ENCODE results near the gene PLCH2.

Gene PLCH2

DNA sequence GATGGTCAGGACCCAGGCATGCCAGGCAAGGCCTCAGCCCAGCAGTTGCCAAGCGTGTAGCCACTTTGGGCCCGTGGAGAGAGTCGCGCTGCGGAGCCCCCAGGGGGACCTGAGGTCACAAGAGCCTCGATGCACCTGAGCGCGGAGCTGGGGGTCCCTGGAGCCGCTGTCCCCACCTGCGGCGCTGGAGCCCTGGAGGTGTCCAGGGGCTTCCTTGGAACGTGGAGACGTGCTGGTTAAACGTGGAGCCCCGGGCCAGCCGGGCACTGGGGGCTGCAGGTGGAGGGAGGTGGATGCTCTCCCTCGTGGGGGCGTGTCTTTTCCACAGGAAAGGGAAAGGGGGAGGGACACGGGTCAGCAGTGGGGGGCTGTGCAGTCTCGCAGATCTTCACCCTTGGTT, 3.1 kb downstream of the PLCH2 start:
- H2AFZ ChIP-seq (ENCODE audit: low read depth, low read length): no peak overlapping the region
- no peaks in the 10 kb centered on the region for H3K36me3 ChIP-seq (ENCODE audit: insufficient read depth, low read length)
- H3K4me1 ChIP-seq (ENCODE audit: insufficient read depth, low read length): peaks cover 20% of the 10 kb centered on the region
- H3K9me3 ChIP-seq (ENCODE audit: low read length): no peaks in the 10 kb centered on the region
- H3K27me3 ChIP-seq (ENCODE audit: insufficient read depth, low read length): peaks cover 57% of the 10 kb centered on the region
- H3K4me3 ChIP-seq (ENCODE audit: low read length): no peak overlapping the region

DNA sequence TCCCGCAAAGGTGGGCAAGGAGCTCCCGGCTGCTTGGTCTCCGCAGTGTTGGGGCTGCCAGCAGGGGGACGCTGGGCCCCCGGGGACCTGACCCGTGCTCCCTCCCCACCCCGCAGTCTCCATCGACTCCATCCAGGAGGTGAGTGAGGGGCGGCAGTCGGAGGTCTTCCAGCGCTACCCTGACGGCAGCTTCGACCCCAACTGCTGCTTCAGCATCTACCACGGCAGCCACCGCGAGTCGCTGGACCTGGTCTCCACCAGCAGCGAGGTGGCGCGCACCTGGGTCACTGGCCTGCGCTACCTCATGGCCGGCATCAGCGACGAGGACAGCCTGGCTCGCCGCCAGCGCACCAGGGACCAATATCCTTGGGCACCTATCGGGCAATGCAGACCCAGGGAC, 3.5 kb downstream of the PLCH2 start:
- no peaks in the 10 kb centered on the region for H3K36me3 ChIP-seq (ENCODE audit: insufficient read depth, low read length)
- no peak overlapping the region for H3K4me3 ChIP-seq (ENCODE audit: low read length)
- H3K27me3 ChIP-seq (ENCODE audit: insufficient read depth, low read length): peaks cover 56% of the 10 kb centered on the region
- H3K9me3 ChIP-seq (ENCODE audit: low read length): no peaks in the 10 kb centered on the region
- H3K4me1 ChIP-seq (ENCODE audit: insufficient read depth, low read length): peaks cover 16% of the 10 kb centered on the region
- H2AFZ ChIP-seq (ENCODE audit: low read depth, low read length): no peak overlapping the region

DNA sequence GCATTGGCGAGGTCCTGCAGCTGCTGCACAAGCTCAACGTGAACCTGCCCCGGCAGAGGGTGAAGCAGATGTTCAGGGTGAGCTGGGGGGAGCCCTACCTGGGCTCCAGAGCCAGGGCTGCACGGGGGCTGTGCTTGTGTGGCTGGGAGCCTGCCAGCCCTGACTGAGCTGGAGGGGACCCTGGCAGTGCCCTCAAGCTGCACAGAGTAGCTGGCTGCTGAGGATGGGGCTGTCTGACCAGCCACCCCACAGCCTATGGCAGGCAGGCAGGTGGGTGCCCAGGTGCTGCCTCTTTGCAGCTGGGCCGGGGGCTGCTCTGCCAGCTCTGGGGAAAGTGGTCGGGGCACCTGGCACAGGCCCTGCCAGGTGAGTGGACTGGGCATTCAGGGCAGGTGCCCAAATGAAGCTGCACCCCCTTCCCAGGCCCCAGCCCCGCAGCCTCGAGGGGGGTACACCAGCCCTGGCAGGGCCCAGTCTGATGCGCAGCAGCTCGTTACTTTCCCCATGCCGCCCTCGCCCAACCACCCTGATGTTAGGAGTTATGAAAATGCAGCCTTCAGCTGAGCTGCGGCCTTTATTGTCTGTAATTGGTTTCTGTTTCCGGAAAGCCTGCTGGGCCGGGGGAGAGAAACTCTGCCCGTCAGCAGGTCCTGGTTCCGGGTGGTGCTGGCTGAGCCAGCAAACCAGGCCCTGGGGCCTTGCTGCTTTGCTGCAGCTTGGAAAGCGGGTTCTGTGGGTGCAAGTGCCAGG, 4.3 kb downstream of the PLCH2 start:
- H3K27me3 ChIP-seq (ENCODE audit: insufficient read depth, low read length): peaks cover 54% of the 10 kb centered on the region
- peaks cover 10% of the 10 kb centered on the region for H3K4me1 ChIP-seq (ENCODE audit: insufficient read depth, low read length)
- H3K9me3 ChIP-seq (ENCODE audit: low read length): no peaks in the 10 kb centered on the region
- H3K36me3 ChIP-seq (ENCODE audit: insufficient read depth, low read length): no peaks in the 10 kb centered on the region
- H2AFZ ChIP-seq (ENCODE audit: low read depth, low read length): no peak overlapping the region
- no peak overlapping the region for H3K4me3 ChIP-seq (ENCODE audit: low read length)

DNA sequence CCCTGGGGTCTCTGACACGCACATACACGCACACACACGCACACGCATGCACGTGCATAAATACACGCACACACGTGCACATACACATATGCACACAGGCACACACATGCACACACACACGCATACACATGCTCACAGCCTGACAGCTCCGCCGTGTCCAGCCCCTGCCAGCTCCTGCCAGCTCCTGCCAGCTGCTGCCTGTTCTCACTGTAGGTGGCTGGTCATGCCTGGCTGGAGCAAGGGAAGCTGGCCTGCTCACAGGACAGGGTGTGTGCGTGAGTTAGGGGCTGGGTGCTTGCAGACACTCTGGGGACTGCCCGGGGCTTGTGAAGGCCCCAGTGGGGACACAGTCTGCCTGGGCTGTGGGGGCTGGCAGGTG, 4.9 kb downstream of the PLCH2 start:
- Histone ChIP-seq H2AFZ (ENCODE audit: low read depth, low read length) (no peak overlapping the region), H3K9me3 (ENCODE audit: low read length) (no peaks in the 10 kb centered on the region), H3K4me1 (ENCODE audit: insufficient read depth, low read length) (peaks cover 10% of the 10 kb centered on the region), H3K36me3 (ENCODE audit: insufficient read depth, low read length) (no peaks in the 10 kb centered on the region), H3K4me3 (ENCODE audit: low read length) (no peak overlapping the region), H3K27me3 (ENCODE audit: insufficient read depth, low read length) (peaks cover 54% of the 10 kb centered on the region)

- H3K9me3 ChIP-seq (ENCODE audit: low read length): no peaks in the 10 kb centered on the region
- H2AFZ ChIP-seq (ENCODE audit: low read depth, low read length): no peak overlapping the region
- H3K27me3 ChIP-seq (ENCODE audit: insufficient read depth, low read length): peaks cover 46% of the 10 kb centered on the region
- H3K4me3 ChIP-seq (ENCODE audit: low read length): no peak overlapping the region
- H3K36me3 ChIP-seq (ENCODE audit: insufficient read depth, low read length): no peaks in the 10 kb centered on the region
- H3K4me1 ChIP-seq (ENCODE audit: insufficient read depth, low read length): peaks cover 10% of the 10 kb centered on the region
Measured at GRCh38 chr1:2481885-2482284, 5.8 kb downstream of the PLCH2 start.

DNA sequence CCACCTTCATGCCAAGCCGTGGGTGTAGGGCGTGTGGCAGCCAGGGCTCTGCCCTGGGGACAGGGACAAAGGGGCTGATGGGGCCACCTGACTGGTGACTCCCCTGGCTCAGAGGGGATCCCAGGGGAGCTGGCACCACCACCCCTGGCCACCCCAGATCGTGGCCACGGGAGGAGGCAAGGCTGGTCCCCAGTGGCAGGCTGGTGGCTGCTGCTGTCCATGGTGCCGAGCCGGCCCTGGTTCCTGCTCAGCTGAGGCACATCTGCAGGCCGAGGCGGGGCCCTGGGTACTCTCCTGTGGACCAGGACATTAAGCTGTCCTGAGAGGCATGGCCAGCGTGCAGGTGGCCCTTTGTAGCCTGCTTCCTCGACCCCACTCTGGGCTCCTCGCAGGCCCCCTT, 6.5 kb downstream of the PLCH2 start:
- Histone ChIP-seq H3K9me3 (ENCODE audit: low read length) (no peaks in the 10 kb centered on the region), H3K27me3 (ENCODE audit: insufficient read depth, low read length) (peaks cover 40% of the 10 kb centered on the region), H3K36me3 (ENCODE audit: insufficient read depth, low read length) (no peaks in the 10 kb centered on the region), H2AFZ (ENCODE audit: low read depth, low read length) (no peak overlapping the region), H3K4me1 (ENCODE audit: insufficient read depth, low read length) (peaks cover 5% of the 10 kb centered on the region), H3K4me3 (ENCODE audit: low read length) (no peak overlapping the region)

DNA sequence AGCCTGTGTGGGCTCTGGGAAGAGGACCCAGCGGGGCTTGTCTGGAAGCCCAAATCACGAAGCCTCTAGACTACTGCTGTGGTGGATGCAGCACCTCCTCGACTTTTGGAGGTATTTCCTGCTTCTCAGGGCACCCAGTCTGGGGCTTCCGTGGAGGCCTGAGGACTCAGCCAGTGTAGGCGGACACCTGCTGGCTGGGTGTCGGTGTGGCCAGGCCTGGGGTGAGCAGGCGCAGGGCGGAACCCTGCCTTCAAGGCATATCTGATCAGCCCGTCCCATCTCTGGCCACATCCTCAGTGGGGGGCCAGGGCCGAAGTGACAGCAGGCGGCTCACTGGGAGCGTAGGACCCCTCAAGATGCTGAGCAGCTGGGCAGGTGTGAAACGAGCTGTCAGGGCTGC, 6.9 kb downstream of the PLCH2 start:
- Histone ChIP-seq H3K4me1 (ENCODE audit: insufficient read depth, low read length) (peaks cover under 1% of the 10 kb centered on the region), H2AFZ (ENCODE audit: low read depth, low read length) (no peak overlapping the region), H3K27me3 (ENCODE audit: insufficient read depth, low read length) (peaks cover 37% of the 10 kb centered on the region), H3K9me3 (ENCODE audit: low read length) (no peaks in the 10 kb centered on the region), H3K4me3 (ENCODE audit: low read length) (no peak overlapping the region), H3K36me3 (ENCODE audit: insufficient read depth, low read length) (no peaks in the 10 kb centered on the region)

- Histone ChIP-seq H2AFZ (ENCODE audit: low read depth, low read length) (no peak overlapping the region), H3K9me3 (ENCODE audit: low read length) (peaks cover 2% of the 10 kb centered on the region), H3K4me3 (ENCODE audit: low read length) (no peak overlapping the region), H3K36me3 (ENCODE audit: insufficient read depth, low read length) (no peaks in the 10 kb centered on the region), H3K4me1 (ENCODE audit: insufficient read depth, low read length) (no peaks in the 10 kb centered on the region), H3K27me3 (ENCODE audit: insufficient read depth, low read length) (peaks cover 32% of the 10 kb centered on the region)
Measured at GRCh38 chr1:2483970-2484369, 7.9 kb downstream of the PLCH2 start.

DNA sequence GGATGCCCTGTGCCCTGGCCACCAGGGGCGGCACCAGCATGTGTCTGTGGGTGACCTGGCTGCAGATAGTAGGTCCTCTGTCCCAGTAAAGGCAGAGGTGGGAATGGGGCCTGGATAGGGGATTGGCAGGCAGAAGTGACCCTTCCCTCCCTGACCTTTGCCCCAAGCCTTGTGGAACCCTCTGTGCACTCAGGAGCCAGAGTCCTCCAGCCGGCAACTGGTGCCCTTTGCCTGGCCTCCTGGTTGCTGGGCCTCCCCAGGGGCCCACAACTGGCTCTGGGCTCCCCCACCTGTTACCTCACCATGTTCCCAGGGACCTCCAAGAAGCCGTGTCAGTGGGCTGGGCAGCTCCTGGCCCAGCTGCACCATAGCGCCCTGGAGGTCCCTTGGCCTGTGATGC, 10.0 kb downstream of the PLCH2 start:
- Histone ChIP-seq H3K27me3 (ENCODE audit: insufficient read depth, low read length) (peaks cover 30% of the 10 kb centered on the region), H3K9me3 (ENCODE audit: low read length) (peaks cover 5% of the 10 kb centered on the region), H3K4me3 (ENCODE audit: low read length) (no peak overlapping the region), H3K36me3 (ENCODE audit: insufficient read depth, low read length) (no peaks in the 10 kb centered on the region), H3K4me1 (ENCODE audit: insufficient read depth, low read length) (no peaks in the 10 kb centered on the region), H2AFZ (ENCODE audit: low read depth, low read length) (no peak overlapping the region)

DNA sequence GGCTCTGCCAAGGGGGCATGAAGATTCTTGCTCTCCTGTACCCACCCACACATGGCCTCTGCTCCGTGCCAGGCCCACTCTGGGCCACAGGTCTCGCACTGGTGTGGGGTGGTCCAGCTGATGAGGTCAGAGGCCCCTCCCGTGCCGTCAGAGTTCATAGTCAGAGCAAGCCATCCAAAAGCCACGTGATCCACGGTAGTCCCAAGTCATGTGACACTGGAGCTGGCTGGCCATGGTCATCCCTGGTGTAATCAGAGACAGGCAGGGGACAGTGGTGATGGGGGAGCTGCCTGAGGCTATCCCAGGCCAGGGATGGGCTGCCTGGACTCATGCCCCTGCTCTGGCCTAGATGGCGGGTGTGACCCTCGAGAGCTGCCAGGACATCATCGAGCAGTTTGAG, 10.5 kb downstream of the PLCH2 start:
- Histone ChIP-seq H3K4me1 (ENCODE audit: insufficient read depth, low read length) (no peaks in the 10 kb centered on the region), H3K4me3 (ENCODE audit: low read length) (no peak overlapping the region), H3K36me3 (ENCODE audit: insufficient read depth, low read length) (no peaks in the 10 kb centered on the region), H2AFZ (ENCODE audit: low read depth, low read length) (no peak overlapping the region), H3K27me3 (ENCODE audit: insufficient read depth, low read length) (peaks cover 30% of the 10 kb centered on the region), H3K9me3 (ENCODE audit: low read length) (peaks cover 5% of the 10 kb centered on the region)

DNA sequence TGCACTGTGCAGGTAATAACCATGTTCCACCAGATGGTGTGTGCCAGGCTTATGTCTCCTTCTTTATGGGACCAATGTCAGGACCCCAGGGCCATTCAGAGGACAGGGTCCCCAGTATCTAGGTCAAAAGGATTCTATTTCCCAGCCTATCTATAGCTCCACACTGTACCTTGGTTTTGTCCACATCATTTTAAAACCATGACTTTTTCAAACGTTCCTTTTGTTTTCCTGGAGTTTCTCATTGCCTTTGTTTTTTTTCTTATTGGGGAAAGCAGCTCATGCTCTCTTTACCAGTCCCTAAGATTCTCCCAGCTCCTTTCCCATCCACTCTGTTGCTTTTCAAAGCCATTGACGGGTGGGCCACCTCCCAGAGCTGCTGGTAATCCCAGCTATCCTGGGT, 12.6 kb downstream of the PLCH2 start:
- Histone ChIP-seq H3K36me3 (ENCODE audit: insufficient read depth, low read length) (no peaks in the 10 kb centered on the region), H3K4me3 (ENCODE audit: low read length) (no peak overlapping the region), H2AFZ (ENCODE audit: low read depth, low read length) (no peak overlapping the region), H3K4me1 (ENCODE audit: insufficient read depth, low read length) (no peaks in the 10 kb centered on the region), H3K27me3 (ENCODE audit: insufficient read depth, low read length) (peaks cover 44% of the 10 kb centered on the region), H3K9me3 (ENCODE audit: low read length) (peaks cover 5% of the 10 kb centered on the region)

DNA sequence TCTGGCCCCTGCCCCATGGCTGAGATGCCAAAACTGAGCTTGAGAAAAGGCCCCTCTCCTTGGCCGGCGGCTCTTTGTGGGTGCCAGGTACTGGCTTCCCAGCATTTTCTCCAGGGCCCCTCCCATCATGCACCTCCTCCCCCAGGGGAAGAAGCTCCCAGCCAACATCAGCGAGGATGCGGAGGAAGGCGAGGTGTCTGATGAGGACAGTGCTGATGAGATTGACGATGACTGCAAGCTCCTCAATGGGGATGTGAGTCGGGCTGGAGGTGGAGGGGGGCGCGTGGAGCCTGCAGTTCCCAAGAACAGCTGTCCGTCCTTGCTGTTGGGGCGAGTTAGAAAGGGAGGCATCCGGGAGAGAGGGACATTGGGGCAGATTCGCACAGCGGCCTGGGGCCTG, 13.5 kb downstream of the PLCH2 start:
- H3K27me3 ChIP-seq (ENCODE audit: insufficient read depth, low read length): peaks cover 54% of the 10 kb centered on the region
- peaks cover 5% of the 10 kb centered on the region for H3K9me3 ChIP-seq (ENCODE audit: low read length)
- H3K36me3 ChIP-seq (ENCODE audit: insufficient read depth, low read length): no peaks in the 10 kb centered on the region
- H3K4me3 ChIP-seq (ENCODE audit: low read length): no peak overlapping the region
- H2AFZ ChIP-seq (ENCODE audit: low read depth, low read length): no peak overlapping the region
- H3K4me1 ChIP-seq (ENCODE audit: insufficient read depth, low read length): no peaks in the 10 kb centered on the region

GRCh38 chr1:2492091-2492490, 16.0 kb downstream of the PLCH2 start:
- Histone ChIP-seq H3K9me3 (ENCODE audit: low read length) (peaks cover 5% of the 10 kb centered on the region), H2AFZ (ENCODE audit: low read depth, low read length) (no peak overlapping the region), H3K36me3 (ENCODE audit: insufficient read depth, low read length) (no peaks in the 10 kb centered on the region), H3K27me3 (ENCODE audit: insufficient read depth, low read length) (peaks cover 65% of the 10 kb centered on the region), H3K4me1 (ENCODE audit: insufficient read depth, low read length) (no peaks in the 10 kb centered on the region), H3K4me3 (ENCODE audit: low read length) (no peak overlapping the region)

- H3K36me3 ChIP-seq (ENCODE audit: insufficient read depth, low read length): no peaks in the 10 kb centered on the region
- H3K27me3 ChIP-seq (ENCODE audit: insufficient read depth, low read length): peaks cover 68% of the 10 kb centered on the region
- H3K4me1 ChIP-seq (ENCODE audit: insufficient read depth, low read length): no peaks in the 10 kb centered on the region
Measured at GRCh38 chr1:2493218-2493617, 17.1 kb downstream of the PLCH2 start.

More at GRCh38 chr1:2493218-2493617, 17.1 kb downstream of the PLCH2 start:
- no peak overlapping the region for H3K4me3 ChIP-seq (ENCODE audit: low read length)
- H3K9me3 ChIP-seq (ENCODE audit: low read length): peaks cover 5% of the 10 kb centered on the region
- H2AFZ ChIP-seq (ENCODE audit: low read depth, low read length): no peak overlapping the region

Data from neuron (in vitro differentiated cells).